ENCODE results near the gene AARSD1.
"Not testable (repeated sequence)": the region's sequence is repeated elsewhere in the genome, so short reads cannot be mapped to it uniquely, and the experiment has no call there.

AARSD1 gene

GRCh38 chr17:42919522-42920077 lies 44.7 kb downstream of the AARSD1 start:
- DNase-seq = not testable (repeated sequence)

GRCh38 chr17:42918902-42919521 lies 45.2 kb downstream of the AARSD1 start:
- no peak for DNase-seq

DNA sequence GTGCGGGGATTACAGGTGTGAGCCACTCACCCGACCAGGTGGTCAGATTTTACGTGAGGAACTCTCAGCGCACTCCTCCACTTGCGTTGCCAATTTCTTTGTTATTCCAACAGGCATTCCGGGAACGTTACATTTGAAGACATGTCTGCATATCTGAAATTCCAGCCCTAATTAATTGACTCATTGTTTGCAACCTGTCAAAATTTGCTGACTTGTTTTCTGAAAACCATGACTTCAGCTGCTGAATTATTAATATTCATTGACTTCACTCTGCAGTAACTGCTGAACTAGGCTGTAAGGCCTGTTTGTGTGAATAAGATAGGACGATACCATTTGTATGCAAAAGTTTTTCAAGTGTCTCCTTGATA lies 47.0 kb downstream of the AARSD1 start:
- DNase-seq = no peak

DNA sequence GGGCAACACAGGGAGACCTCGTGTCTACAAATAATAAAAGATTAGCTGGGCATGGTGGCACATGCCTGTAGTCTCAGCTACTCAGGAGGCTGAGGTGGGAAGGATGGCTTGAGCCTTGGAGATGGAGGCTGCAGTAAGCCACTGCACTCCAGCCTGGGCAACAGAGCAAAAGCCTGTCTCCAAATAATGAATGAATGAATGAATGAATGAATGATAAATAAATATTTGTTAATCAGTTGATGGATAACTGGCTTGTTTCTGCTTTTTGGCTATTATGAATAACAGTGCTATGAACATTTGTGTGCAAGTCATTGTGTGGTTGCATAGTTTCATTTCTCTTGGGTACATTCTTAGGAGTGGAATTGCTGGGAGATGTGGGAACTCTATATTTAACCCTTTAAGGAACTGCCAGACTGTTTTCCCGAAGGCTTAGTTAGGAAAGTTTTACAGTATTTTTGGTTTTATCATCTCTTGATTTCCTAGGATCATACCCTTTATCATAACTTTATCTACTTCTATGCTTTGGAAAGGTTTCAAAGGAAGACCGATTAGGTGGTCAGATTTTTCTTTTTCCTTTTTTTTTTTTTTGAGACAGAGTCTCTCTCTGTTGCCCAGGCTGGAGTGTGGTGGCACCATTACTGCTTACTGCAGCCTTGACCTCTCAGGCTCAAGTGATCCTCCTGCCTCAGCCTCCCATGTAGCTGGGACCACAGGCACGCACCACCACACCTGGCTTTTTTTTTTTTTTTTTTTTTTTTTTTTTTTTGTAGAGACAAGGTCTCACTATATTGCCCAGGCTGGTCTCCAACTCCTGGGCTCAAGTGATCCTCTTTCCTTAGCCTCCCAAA lies 47.6 kb downstream of the AARSD1 start:
- DNase-seq = not testable (repeated sequence)

- DNase-seq = not testable (repeated sequence)
These were observed 49.0 kb downstream of the AARSD1 start for GRCh38 chr17:42915288-42915687.

DNA sequence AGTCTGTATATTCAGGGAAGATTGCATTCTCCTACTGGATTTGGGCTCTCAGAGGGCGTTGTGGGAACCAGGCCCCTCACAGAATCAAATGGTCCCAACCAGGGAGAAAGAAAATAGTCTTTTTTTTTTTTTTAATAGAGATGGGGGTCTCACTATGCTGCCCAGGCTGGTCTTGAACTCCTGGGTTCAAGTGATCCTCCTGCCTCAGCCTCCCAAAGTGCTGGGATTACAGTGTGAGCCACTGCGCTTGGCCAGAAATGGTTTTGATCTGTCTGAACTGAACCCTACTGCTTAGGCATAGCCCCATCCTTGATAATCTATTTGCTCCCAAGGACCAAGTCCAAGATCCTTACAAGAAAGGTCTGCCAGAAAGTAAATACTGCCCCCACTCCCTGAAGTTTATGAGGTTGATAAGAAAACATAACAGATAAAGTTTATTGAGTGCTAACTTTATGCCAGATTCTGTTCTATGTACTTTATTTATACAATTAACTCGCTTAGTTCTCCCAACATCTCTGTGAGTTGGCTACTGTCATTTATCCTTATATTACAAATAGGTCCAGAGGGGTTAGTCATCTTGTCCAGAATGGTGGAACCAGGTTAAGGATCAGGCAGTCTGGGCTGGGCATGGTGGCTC lies 50.2 kb downstream of the AARSD1 start:
- DNase-seq = no peak

GRCh38 chr17:42913522-42913921 lies 50.7 kb downstream of the AARSD1 start:
- DNase-seq = no peak

DNA sequence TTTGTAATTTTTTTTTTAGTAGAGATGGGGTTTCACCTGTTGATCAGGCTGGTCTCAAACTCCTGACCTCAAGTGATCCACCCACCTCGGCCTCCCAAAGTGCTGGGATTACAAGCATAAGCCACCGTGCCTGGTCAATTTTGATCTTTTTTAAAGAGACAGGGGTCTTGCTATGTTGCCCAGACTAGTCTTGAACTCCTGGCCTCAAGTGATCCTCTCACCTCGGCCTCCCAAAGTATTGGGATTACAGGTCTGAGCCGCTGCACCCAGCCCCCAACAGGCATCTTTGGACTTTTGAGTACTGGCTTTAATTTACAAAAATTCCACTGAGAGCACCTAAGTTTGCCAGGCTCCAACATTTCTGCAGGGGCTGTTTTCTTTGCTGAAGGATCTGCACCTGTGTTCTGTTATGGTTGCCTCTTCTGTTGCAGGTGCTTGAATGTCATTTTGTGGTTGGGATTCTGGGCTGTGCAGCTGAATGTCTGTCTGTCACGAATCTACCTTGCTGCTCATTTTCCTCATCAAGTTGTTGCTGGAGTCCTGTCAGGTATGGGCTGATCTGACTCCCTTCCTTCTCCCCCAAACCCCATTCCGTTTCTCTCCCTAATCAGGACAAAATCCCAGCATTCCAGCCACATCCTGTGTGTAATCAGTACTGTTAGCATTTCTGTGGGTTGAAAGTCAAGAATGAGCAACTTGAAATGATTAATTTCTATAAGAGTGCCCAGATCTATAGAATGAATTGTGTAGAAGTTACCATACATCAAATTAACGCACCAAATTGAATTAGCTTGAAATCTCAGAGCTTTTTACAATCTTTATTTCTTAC lies 55.2 kb downstream of the AARSD1 start:
- no peak for DNase-seq

DNA sequence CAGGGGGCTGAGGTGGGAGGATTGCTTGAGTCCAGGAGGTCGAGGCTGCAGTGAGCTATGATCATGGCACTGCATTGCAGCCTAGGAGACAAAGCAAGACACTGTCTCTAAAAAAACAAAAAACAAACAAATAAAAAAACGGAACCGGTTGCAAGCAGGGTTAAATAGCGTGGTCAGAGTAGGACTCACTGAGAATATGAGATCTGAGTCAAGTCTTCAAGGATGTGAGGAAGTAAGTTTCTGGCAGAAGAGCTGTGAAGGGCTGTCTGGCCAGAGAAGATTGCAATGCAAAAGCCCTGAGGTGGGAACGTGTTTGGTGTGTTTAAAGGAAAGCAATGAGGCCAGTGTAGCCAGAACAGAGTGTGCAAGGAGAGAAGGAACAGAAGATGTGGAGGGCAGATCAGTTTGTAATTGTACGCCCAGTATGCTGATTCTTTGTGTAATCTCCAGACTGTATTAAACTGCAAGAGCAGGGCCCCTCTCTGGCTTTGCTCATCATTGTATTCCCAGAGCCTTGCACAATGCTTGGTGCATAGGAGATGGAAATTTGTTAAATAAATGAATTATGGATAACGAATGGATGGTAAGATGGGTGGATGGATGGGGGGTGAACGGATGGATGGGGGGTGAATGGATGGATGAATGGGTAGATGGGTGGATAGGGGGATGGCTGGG lies 57.3 kb downstream of the AARSD1 start:
- DNase-seq = peak; percentile 26 to 28

GRCh38 chr17:42904110-42904469 lies 60.2 kb downstream of the AARSD1 start:
- DNase-seq = no peak

DNA sequence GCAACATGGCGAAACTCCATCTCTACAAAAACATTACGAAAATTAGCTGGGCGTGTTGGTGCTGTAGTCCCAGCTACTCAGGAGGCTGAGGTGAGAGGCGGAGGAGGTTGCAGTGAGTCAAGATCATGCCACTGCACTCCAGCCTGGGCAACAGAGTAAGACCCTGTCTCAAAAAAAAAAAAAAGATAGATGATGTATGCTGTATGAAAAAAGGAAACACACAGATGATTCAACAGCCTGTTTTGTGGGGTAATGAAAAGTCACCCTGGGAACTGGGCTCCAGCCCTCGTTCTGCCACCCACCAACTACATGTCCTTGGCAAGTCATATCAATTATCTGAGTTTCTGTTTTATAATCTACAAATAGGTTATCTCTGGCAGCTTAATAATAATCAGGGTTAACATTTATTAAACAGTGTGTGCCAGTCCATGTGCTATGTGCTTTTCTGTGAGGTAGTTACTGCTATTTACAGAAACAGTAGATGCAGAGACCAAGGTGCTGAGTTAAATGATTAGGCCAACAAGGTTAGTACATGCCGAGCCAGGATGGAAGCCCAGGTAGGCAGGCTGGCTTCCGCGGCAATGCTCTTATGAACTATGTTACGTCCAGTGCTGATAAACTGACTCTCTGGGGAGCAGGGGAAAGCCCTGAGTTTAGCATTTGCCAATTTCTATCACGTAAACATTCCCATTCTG lies 62.6 kb downstream of the AARSD1 start:
- DNase-seq = peak; percentile 42 to 61
